Omental fat pad (tissue), 4 donors: ENCODE data around the gene SLC39A11. TPM values are rescaled to one million over a fixed set of nuclear protein-coding genes. Genes with fewer than 3 reads are reported as not detected.

ENCODE experiments used
- ATAC-seq: fragments of 150-250 bp; one replicate; pipeline ENCODE4 v1.9.1; 2016; ENCODE audit warnings: mild to moderate bottlenecking, moderate library complexity; ENCODE audit not compliant: low FRiP score
- DNase-seq: peaks from one replicate; pipeline ENCODE4 v3.0.0-alpha.2; 2019; ENCODE audit warnings: low spot score
- CTCF ChIP-seq, 3 donors: fragments of 450-650 bp; IDR thresholded peaks; one replicate each; pipeline ENCODE4 v1.5.1; 2016 to 2017; ENCODE audit warnings: antibody characterized with exemption in 3 of 3, mild to moderate bottlenecking in 3 of 3, moderate library complexity in 2 of 3
- small RNA-seq: library from RNA; depleted of rRNA; stranded (forward); fragments of <200 nt; gene quantifications from one replicate; pipeline ENCODE3, GENCODE V24; 2016
- total RNA-seq, 4 donors: library from RNA; depleted of rRNA; stranded (reverse); fragments of >200 nt; gene quantifications; one replicate each; pipeline ENCODE4 v1.1.0, GENCODE V29; 2016

Gene SLC39A11
- total RNA-seq, 4 donors from 2014 or later = 18.8 to 42.4 (median 31.3) TPM

- TF ChIP-seq CTCF (IDR thresholded peaks at IDR 0.05) = no peak
- no peak for ATAC-seq
- DNase-seq = no peak
These were observed 489.7 kb downstream of the SLC39A11 start for GRCh38 chr17:72602517-72603419.

- no peak for ATAC-seq
- no peak for TF ChIP-seq CTCF (IDR thresholded peaks at IDR 0.05)
These were observed 491.6 kb downstream of the SLC39A11 start for GRCh38 chr17:72600934-72601333.

GRCh38 chr17:72599891-72600290 lies 492.6 kb downstream of the SLC39A11 start:
- ATAC-seq (no peak), DNase-seq (no peak)
- TF ChIP-seq CTCF (IDR thresholded peaks at IDR 0.05) = no peak

More at GRCh38 chr17:72600934-72601333, 491.6 kb downstream of the SLC39A11 start:
- DNase-seq = no peak

GRCh38 chr17:72598695-72599094 lies 493.8 kb downstream of the SLC39A11 start:
- no peak for TF ChIP-seq CTCF (IDR thresholded peaks at IDR 0.05)
- ATAC-seq (no peak), DNase-seq (no peak)

- no peak for TF ChIP-seq CTCF (IDR thresholded peaks at IDR 0.05)
- DNase-seq (no peak), ATAC-seq (no peak)
These were observed 495.0 kb downstream of the SLC39A11 start for GRCh38 chr17:72597354-72598087.

Small RNAs within 50 kb of the gene (small RNA-seq; reads per million reads assigned to genes)
- not detected for gene RF00422

Other genes with a start within 250 kb of the SLC39A11 start
- 1 to 10 TPM; 1.9 to 3.9 (median 3.6) TPM for gene SSTR2, start 72.3 kb upstream of the SLC39A11 start, total RNA-seq
- 10 to 100 TPM; 17.0 to 40.5 (median 23.7) TPM for gene COG1, start 100.4 kb upstream of the SLC39A11 start, total RNA-seq
- gene CPSF4L, start 169.2 kb upstream of the SLC39A11 start, total RNA-seq = under 1 TPM in 1 of 4 donors, not detected in 3; 0.65 TPM
- 100 to 1,000 TPM; 137 to 224 (median 181) TPM for gene CDC42EP4, start 219.3 kb upstream of the SLC39A11 start, total RNA-seq